H1 (cell line): Measurements from ENCODE around the gene ARHGEF10L. TPM values are rescaled to one million over a fixed set of nuclear protein-coding genes. Genes with fewer than 3 reads are reported as not detected.
A peak's percentile ranks its signal among the peaks of the same experiment; 100 is the strongest.

Source experiments
- CTCF ChIA-PET: fragments of 300-600 bp; sonication (Branson Sonifier 250); formaldehyde crosslinking; loops from one replicate; lab custom pipeline; 2021; ENCODE audit not compliant: partially characterized antibody; lab: Charles Lee
- POLR2A ChIA-PET: fragments of 300-600 bp; sonication (Branson Sonifier 250); formaldehyde crosslinking; loops from one replicate; lab custom pipeline; 2021; ENCODE audit warnings: inconsistent platforms; ENCODE audit not compliant: partially characterized antibody; lab: Charles Lee
- DNase-seq, 2 experiments: peaks; one replicate each; pipeline versions ENCODE4 v3.0.0 to v3.0.0-alpha.2; 2010 to 2022; ENCODE audit warnings: low spot score in 2 of 2, low read depth in 1 of 2, mixed read lengths in 1 of 2
- FAIRE-seq: peaks from 2 replicates; lab custom pipeline; 2011; peaks lifted over from hg19 to GRCh38; lab: Jason Lieb, UNC
- H2AFZ ChIP-seq: 2 replicates; pipeline ENCODE4 v1.8.1; 2012; ENCODE audit warnings: low read length, inconsistent platforms
- H2AK5ac ChIP-seq: 2 replicates; pipeline ENCODE4 v1.6.1; 2013; ENCODE audit warnings: low read depth, low read length
- H2BK120ac ChIP-seq: replicated peaks from 2 replicates; pipeline ENCODE3; 2013; ENCODE audit warnings: low read depth, low read length, inconsistent platforms
- H2BK12ac ChIP-seq: 2 replicates; pipeline ENCODE4 v1.6.1; 2013; ENCODE audit warnings: low read depth, low read length
- H2BK15ac ChIP-seq: 2 replicates; pipeline ENCODE4 v1.6.1; 2013; ENCODE audit warnings: low read length
- H2BK20ac ChIP-seq: 2 replicates; pipeline ENCODE4 v1.6.1; 2013; ENCODE audit warnings: low read length
- H2BK5ac ChIP-seq: 2 replicates; pipeline ENCODE4 v1.6.1; 2013; ENCODE audit warnings: low read depth, low read length
- H3K14ac ChIP-seq: 2 replicates; pipeline ENCODE4 v1.6.1; 2013; ENCODE audit warnings: inconsistent platforms; ENCODE audit not compliant: insufficient read length
- H3K18ac ChIP-seq: 2 replicates; pipeline ENCODE4 v1.6.1; 2013; ENCODE audit warnings: low read length; ENCODE audit errors: extremely low read depth
- H3K23ac ChIP-seq: 2 replicates; pipeline ENCODE4 v1.6.1; 2013; ENCODE audit warnings: inconsistent platforms; ENCODE audit not compliant: insufficient read length
- H3K23me2 ChIP-seq: 2 replicates; pipeline ENCODE4 v1.6.1; 2013; ENCODE audit warnings: low read depth, low read length
- H3K27ac ChIP-seq: 2 replicates; pipeline ENCODE4 v1.6.1; 2011; ENCODE audit warnings: low read depth, low read length, inconsistent platforms
- H3K27me3 ChIP-seq, 4 experiments: replicated peaks in 1 of 4; 1 replicate in 1 of 4; 2 replicates in 3 of 4; pipeline versions ENCODE4 v1.6.1 to v1.8.1; 2011 to 2013; ENCODE audit warnings: low read length in 3 of 4, mild to moderate bottlenecking in 3 of 4, inconsistent platforms in 2 of 4, mixed read lengths in 2 of 4, moderate library complexity in 1 of 4; ENCODE audit not compliant: control insufficient read depth in 3 of 4, insufficient read depth in 3 of 4; ENCODE audit errors: extremely low read depth in 1 of 4
- H3K36me3 ChIP-seq, 4 experiments: 2 replicates each; pipeline versions ENCODE4 v1.6.1 to v1.8.1; 2011 to 2013; ENCODE audit warnings: mild to moderate bottlenecking in 4 of 4, low read length in 3 of 4, moderate library complexity in 2 of 4, control low read depth in 1 of 4, inconsistent platforms in 1 of 4; ENCODE audit not compliant: insufficient read depth in 4 of 4, control insufficient read depth in 2 of 4
- H3K4ac ChIP-seq: replicated peaks from 2 replicates; pipeline ENCODE3; 2013; ENCODE audit warnings: low read length, low read depth, mixed read lengths, inconsistent platforms; ENCODE audit not compliant: insufficient read length
- H3K4me1 ChIP-seq, 4 experiments: replicated peaks in 1 of 4; 1 replicate in 1 of 4; 2 replicates in 3 of 4; pipeline versions ENCODE4 v1.6.1 to v1.8.1; 2011 to 2013; ENCODE audit warnings: low read length in 3 of 4, inconsistent platforms in 2 of 4, mixed read lengths in 1 of 4; ENCODE audit not compliant: insufficient read depth in 4 of 4, control insufficient read depth in 3 of 4
- H3K4me2 ChIP-seq, 2 experiments: 2 replicates each; pipeline versions ENCODE4 v1.6.1 to v1.8.1; 2011 to 2013; ENCODE audit warnings: low read depth in 2 of 2, low read length in 2 of 2, control low read depth in 1 of 2, inconsistent platforms in 1 of 2, mild to moderate bottlenecking in 1 of 2; ENCODE audit not compliant: insufficient read depth in 1 of 2
- H3K4me3 ChIP-seq, 4 experiments: fragments of 200-600, 300-600 bp in 1 of 4; sonication (generic), shearing (Covaris generic), sonication (Bioruptor Twin) in 1 of 4; 2 replicates each; pipeline versions ENCODE4 v1.5.1 to v1.8.1; 2011 to 2016; ENCODE audit warnings: low read length in 4 of 4, low read depth in 3 of 4, control low read depth in 2 of 4, inconsistent platforms in 2 of 4, mild to moderate bottlenecking in 2 of 4, mixed read lengths in 1 of 4, moderate library complexity in 1 of 4; ENCODE audit not compliant: insufficient read depth in 2 of 4; ENCODE audit errors: extremely low read depth in 1 of 4
- H3K56ac ChIP-seq: replicated peaks from 2 replicates; pipeline ENCODE3; 2013; ENCODE audit warnings: low read depth, mild to moderate bottlenecking, mixed read lengths, low read length, inconsistent platforms; ENCODE audit not compliant: insufficient read length
- H3K79me1 ChIP-seq: 2 replicates; pipeline ENCODE4 v1.6.1; 2013; ENCODE audit warnings: low read depth, low read length, control low read depth
- H3K79me2 ChIP-seq, 2 experiments: 2 replicates each; pipeline versions ENCODE4 v1.6.1 to v1.8.1; 2012 to 2013; ENCODE audit warnings: low read length in 2 of 2, mild to moderate bottlenecking in 2 of 2, inconsistent platforms in 1 of 2; ENCODE audit not compliant: insufficient read depth in 2 of 2, control insufficient read depth in 1 of 2
- H3K9ac ChIP-seq, 4 experiments: replicated peaks in 1 of 4; 1 replicate in 1 of 4; 2 replicates in 3 of 4; pipeline versions ENCODE4 v1.6.1 to v1.8.1; 2011 to 2013; ENCODE audit warnings: low read depth in 3 of 4, low read length in 3 of 4, control low read depth in 2 of 4, mild to moderate bottlenecking in 2 of 4, moderate library complexity in 2 of 4, inconsistent platforms in 1 of 4; ENCODE audit errors: extremely low read depth in 1 of 4
- H3K9me3 ChIP-seq, 2 experiments: 2 replicates each; pipeline versions ENCODE4 v1.6.1 to v1.8.1; 2012 to 2013; ENCODE audit warnings: mild to moderate bottlenecking in 2 of 2, moderate library complexity in 2 of 2, control low read depth in 1 of 2, inconsistent platforms in 1 of 2, low read depth in 1 of 2, low read length in 1 of 2, mixed read lengths in 1 of 2; ENCODE audit not compliant: insufficient read depth in 2 of 2
- H4K20me1 ChIP-seq, 2 experiments: replicated peaks in 1 of 2; 2 replicates each; pipeline versions ENCODE3 to v1.8.1; 2011 to 2013; ENCODE audit warnings: inconsistent platforms in 2 of 2, low read length in 2 of 2, mild to moderate bottlenecking in 1 of 2; ENCODE audit not compliant: insufficient read depth in 2 of 2, control insufficient read depth in 1 of 2
- H4K5ac ChIP-seq: 2 replicates; pipeline ENCODE4 v1.6.1; 2013; ENCODE audit warnings: low read length, low read depth, mixed read lengths, inconsistent platforms; ENCODE audit not compliant: insufficient read length
- H4K8ac ChIP-seq: 2 replicates; pipeline ENCODE4 v1.8.0; 2013; ENCODE audit warnings: mild to moderate bottlenecking, moderate library complexity, low read length, inconsistent platforms; ENCODE audit not compliant: insufficient read depth; ENCODE audit errors: extremely low read depth
- H4K91ac ChIP-seq: replicated peaks from 2 replicates; pipeline ENCODE3; 2013; ENCODE audit warnings: low read length, mixed read lengths, inconsistent platforms; ENCODE audit not compliant: insufficient read length
- HDAC2 ChIP-seq, 2 experiments: fragments of 300-600 bp in 1 of 2; sonication (generic) in 1 of 2; IDR thresholded peaks; 2 replicates each; pipeline ENCODE4 v1.6.1; 2011 to 2012; ENCODE audit warnings: low read depth in 2 of 2, low read length in 2 of 2, mild to moderate bottlenecking in 2 of 2, moderate library complexity in 2 of 2, borderline replicate concordance in 1 of 2, inconsistent platforms in 1 of 2
- JUND ChIP-seq: IDR thresholded peaks from 2 replicates; pipeline ENCODE4 v1.6.1; 2011; ENCODE audit warnings: mild to moderate bottlenecking, improper control_type of control experiment, low read length
- KDM1A ChIP-seq: fragments of 200-600, 300-600 bp; sonication (generic); IDR thresholded peaks from 2 replicates; pipeline ENCODE4 v1.7.1; 2016; ENCODE audit warnings: mild to moderate bottlenecking, low read length, borderline replicate concordance
- SP4 ChIP-seq: IDR thresholded peaks from 2 replicates; pipeline ENCODE4 v1.6.1; 2012; ENCODE audit warnings: low read length, inconsistent platforms
- WGBS, 2 experiments: shearing (Covaris generic) in 1 of 2; methylation state at CpG; one replicate each; pipeline versions ENCODE4 v1.1.6 to v1.1.7; 2013 to 2015; ENCODE audit warnings: low lambda C conversion rate in 2 of 2, mixed read lengths in 2 of 2, inconsistent platforms in 1 of 2, low coverage in 1 of 2, missing lambda C conversion rate in 1 of 2; ENCODE audit not compliant: insufficient replicate concordance in 2 of 2, insufficient coverage in 1 of 2, insufficient read length in 1 of 2; ENCODE audit errors: extremely low coverage in 1 of 2, missing lambda C conversion rate in 1 of 2; 5-methylcytosine and 5-hydroxymethylcytosine counted together
- polyA plus RNA-seq, 7 experiments: library from polyadenylated mRNA; depleted of rRNA in 3 of 7; stranded (reverse) in 5 of 7; unstranded in 2 of 7; fragments of >200 nt in 5 of 7; fragments of 200-250 nt in 2 of 7; gene quantifications; 1 replicate in 5 of 7; 2 replicates in 1 of 7; 4 replicates in 1 of 7; pipeline versions ENCODE4 v1.2.1 to v1.2.3, GENCODE V29; 2011 to 2013; ENCODE audit warnings: missing spikeins in 2 of 7, mixed read lengths in 2 of 7
- total RNA-seq: library from RNA; stranded (reverse); fragmentation: NEBNext Ultra II Directional; extraction: Animal tissue kit (Norgen Biotek cat#: 25700); gene quantifications from 2 replicates; pipeline ENCODE4 v1.2.1, GENCODE V29; 2021

ARHGEF10L gene
- total and polyA plus RNA-seq, 2 of the 8 experiments (the other 6 are each of a cell fraction or from before 2014, with no cell fraction given): 33.6 to 39.6 TPM

- Histone ChIP-seq H3K23ac (no peak overlapping the region), H4K5ac (no peak overlapping the region), H3K4me1 (peaks cover 21 to 78% (median 60%) of the 10 kb centered on the region in 4 experiments), H3K4me3 (no peak overlapping the region), H3K79me1 (peaks cover 37% of the 10 kb centered on the region), H2BK120ac (peak overlapping the region; percentile 40), H3K27me3 (no peaks in the 10 kb centered on the region), H3K79me2 (peaks cover 5 to 98% of the 10 kb centered on the region in 2 experiments; a peak in 2 of 4 replicates), H2BK12ac (peak overlapping the region; percentile 75; the same call in 1 of the 2 replicates), H3K9me3 (no peaks in the 10 kb centered on the region), H3K23me2 (0 out of 2 replicates have a peak, but pooled peaks cover 2% of the 10 kb centered on the region), H2AK5ac (peak overlapping the region; percentile 98; the same call in 1 of the 2 replicates), H3K4ac (no peak overlapping the region), H4K8ac (no peak overlapping the region), H4K20me1 (peaks cover 2 to 12% of the 10 kb centered on the region in 2 experiments), H3K56ac (no peak overlapping the region), H3K14ac (no peak overlapping the region), H3K4me2 (no peak overlapping the region), H3K18ac (peak overlapping the region; percentile 38; the same call in 1 of the 2 replicates), H3K9ac (no peak overlapping the region), H2BK15ac (peak overlapping the region; percentile 97), H4K91ac (peak overlapping the region; percentile 89), H2BK5ac (peak overlapping the region; percentile 87; the same call in 1 of the 2 replicates), H3K27ac (no peak overlapping the region), H2BK20ac (0 out of 2 replicates have a peak overlapping the region, but pooled peaks have one; percentile 61), H3K36me3 (no peaks in the 10 kb centered on the region), H2AFZ (no peak overlapping the region)
- TF ChIP-seq HDAC2 (IDR thresholded peaks at IDR 0.05; ENCODE audit: borderline replicate concordance in 1 of 2, low read depth in 2 of 2, low read length in 2 of 2) (peak in 1 of 2 experiments; percentile 59; a peak in 1 of 4 replicates), JUND (no peak), SP4 (no peak), KDM1A (peak; percentile 94)
- 88% methylated on average over 3 of the region's 3 CpGs; no CpG with 5 or more reads in 1 of the 2 experiments for WGBS, 2 experiments
- CTCF ChIA-PET: interaction anchor here (2.2 to 86.2 kb wide), 5 partner anchors 16 to 75 kb away, joined by 8 to 1640 read pairs (median 417); no protein-coding TSS in a partner anchor
- DNase-seq: no peak
- POLR2A ChIA-PET: interaction anchor here (0.7 to 10.3 kb wide), 4 partner anchors 9 to 68 kb away, joined by 3 to 102 read pairs (median 6); no protein-coding TSS in a partner anchor
- FAIRE-seq: no peak
Observed at GRCh38 chr1:17570228-17570627, 30.7 kb downstream of the ARHGEF10L start.
